ENCODE measurements around the gene CDH13.
A peak's percentile ranks its signal among the peaks of the same experiment; 100 is the strongest.

Gene CDH13

DNA sequence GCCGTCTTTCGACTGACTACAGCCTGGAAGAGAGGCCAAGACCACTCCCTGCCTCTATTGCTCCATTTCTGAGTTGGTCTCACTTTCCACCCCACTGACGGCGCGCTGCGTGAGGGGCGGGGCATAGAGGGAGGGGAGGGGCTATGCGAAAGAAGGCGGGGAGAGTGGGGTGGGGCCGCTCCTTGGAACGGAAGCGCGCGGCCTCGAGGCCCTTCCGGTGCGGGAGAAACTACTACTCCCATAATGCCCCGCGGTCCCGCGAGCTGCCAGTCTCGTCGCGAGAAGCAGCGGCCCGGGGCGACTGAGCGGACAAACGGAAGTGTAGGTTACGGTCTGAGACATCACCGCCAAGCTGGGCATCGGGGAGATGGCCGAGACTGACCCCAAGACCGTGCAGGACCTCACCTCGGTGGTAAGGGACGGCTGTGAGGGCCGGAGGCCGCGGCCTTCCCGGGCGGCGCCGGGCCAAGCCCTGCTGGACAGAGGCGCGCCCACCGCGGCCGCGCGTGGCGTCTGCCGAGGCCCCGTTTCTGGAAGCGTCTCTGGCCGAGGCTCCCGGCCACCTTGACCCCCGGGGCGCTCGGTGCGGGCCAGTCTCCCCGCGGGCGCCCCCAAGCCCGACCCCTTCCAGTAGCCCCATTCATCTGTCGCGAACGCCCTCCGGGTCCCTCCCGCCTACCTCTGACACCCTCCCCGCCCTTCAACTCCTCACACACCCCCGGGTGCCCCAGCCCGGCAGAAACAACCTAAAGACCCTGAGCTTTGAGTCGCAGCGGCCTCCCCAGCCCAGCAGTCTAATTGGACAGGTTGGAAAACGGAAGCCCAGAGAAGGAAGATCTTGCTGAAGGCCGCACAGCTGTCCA is 1181.2 kb downstream of the CDH13 start, which contains the start of gene HSBP1:
TSS of gene HSBP1 (plus strand) at position 269 of the 863 bp plus-strand sequence. CDS start at position 368, 99 bp downstream.
- peak; percentile 87 for DNase-seq (ENCODE audit: low spot score)

- no peak for DNase-seq (ENCODE audit: low spot score)
Observed at GRCh38 chr16:83808573-83809014, 1181.8 kb downstream of the CDH13 start.

DNA sequence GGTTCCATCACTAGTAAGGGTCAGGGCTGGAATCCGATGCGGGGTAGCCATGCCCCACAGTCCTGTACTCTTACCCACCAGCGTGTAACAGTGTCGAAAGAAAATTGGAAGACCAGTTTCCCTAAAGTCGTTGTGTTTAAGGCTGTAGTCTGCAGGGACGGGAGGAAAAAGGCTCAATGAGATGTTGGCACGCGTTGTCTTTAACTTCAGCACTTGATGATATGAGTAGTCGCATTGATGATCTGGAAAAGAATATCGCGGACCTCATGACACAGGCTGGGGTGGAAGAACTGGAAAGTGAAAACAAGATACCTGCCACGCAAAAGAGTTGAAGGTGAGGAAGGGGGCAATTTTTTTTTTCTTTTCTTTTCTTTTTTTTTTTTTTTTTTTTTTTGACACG is 1182.3 kb downstream of the CDH13 start:
- DNase-seq (ENCODE audit: low spot score), result no peak

- DNase-seq (ENCODE audit: low spot score), result no peak
Observed at GRCh38 chr16:83810901-83811300, 1184.1 kb downstream of the CDH13 start.

GRCh38 chr16:83813823-83814658 is 1187.3 kb downstream of the CDH13 start:
- DNase-seq (ENCODE audit: low spot score), result no peak

DNA sequence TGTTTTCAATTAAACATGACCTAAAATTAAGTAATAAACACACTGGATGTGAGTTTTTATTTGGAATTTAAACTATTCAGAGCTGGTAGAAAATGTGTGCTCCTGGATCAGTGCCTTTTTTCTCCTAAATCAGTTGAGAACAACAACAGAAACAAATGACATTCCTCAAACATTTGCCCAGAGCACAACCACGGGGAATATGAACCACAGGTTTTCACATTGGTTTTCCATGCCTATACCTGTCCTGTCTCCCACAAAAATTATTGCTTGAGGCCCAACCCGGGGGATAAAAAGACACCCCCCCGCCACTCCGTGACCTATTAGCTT is 1187.9 kb downstream of the CDH13 start:
- no peak for DNase-seq (ENCODE audit: low spot score)

DNA sequence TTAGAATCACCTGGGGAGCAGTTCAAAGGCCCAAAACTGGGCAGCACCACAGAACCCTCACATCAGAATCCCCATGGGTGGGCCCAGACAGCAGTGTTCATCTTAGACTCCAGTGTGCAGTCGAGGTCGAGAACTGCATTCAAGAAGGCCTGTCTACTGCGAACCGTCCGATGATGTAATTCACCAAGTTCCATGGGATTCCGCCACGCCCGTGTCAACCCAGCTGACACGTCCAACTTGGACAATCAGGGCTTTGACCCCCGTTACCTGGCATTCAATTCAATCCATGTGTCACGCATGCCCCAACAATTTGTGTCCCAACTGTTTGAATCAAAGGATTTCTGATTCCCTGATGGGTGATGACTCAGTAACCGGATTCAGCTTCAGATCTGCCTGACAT is 1190.3 kb downstream of the CDH13 start:
- no peak for DNase-seq (ENCODE audit: low spot score)

- no peak for DNase-seq (ENCODE audit: low spot score)
Observed at GRCh38 chr16:83818276-83818675, 1191.5 kb downstream of the CDH13 start.

DNA sequence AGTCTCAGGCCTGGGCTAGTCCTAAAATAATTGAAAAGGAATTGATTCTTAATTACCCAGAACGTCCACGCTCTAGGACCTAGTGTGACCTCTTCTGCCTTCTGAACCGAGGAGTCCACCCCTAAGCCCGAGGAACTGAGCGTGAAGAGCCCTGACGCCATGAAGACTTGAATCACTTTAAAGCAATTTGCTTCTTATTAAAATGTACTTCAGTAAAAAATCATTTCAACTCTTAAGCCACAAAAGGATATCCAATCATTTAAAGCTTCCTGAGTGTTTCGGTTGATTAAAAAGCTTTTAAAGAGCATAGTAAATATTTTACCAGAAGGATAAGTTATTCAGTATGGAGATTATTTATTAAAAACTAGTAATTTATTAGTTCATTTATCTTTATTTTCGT is 1192.6 kb downstream of the CDH13 start:
- no peak for DNase-seq (ENCODE audit: low spot score)

DNA sequence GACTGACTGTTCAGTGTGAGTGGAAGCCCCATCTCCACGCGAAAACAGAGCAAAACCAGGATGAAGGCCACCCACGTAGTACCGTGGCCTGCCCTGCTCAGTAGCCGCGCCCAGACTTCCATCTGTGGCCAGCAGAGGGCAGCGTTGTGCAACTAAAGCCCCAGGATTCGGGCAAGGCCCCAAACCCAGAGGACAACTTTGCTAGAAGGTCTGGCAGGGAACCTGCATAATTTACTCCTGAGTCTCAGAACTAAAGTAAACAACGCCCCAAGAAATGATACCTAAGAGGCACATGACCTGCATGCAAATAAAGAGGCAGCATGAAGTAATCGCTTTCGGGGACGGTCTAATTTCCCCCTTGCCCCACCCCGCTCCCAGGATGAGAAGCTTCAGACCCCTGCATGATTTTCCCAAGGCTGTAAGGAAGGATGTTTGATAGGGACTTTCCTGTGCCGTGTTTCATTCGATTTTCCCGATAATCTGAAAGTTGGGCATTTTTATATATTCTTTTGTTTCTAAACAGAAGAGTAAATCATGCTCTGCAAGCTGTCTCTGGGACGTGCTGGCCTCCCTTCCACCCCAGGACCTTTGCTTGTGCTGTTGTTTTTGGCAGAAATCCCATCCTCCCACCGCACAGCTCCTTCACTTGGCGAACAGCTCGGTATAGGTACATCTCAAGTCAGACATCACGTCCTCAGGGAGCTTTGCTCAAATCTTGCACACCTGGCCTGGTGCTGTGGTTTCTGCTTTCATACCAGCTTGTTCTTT is 1199.6 kb downstream of the CDH13 start:
- DNase-seq (ENCODE audit: low spot score), result peak; percentile 81

- no peak for DNase-seq (ENCODE audit: low spot score)
Observed at GRCh38 chr16:83830091-83830768, 1203.5 kb downstream of the CDH13 start.

- DNase-seq (ENCODE audit: low spot score), result no peak
Observed at GRCh38 chr16:83830769-83831455, 1204.1 kb downstream of the CDH13 start.

DNA sequence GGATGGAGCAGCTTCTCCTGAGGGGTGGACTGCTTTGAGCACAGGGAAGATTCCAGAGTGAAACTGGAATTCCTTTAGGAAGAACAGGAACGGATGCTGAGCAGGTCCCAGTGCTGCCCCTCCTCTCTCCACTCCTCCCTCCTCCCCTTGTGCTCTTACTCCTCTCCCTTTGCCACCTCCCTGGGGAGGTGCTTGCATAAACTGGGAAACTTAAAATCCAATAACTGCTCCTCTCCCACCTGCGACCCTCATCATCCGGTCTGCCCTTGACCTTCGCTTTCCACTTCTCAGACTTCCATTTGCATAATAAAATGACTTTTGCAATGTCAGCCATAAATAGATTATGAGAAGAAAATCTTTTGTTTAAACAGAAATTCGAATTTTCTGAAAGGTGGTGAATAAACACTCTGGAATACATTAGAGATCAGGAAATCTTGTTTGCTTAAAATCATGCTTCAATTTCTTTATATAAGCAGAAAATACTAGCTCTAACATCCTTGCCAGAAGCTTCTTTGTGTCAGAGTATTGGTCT is 1204.8 kb downstream of the CDH13 start:
- no peak for DNase-seq (ENCODE audit: low spot score)

DNA sequence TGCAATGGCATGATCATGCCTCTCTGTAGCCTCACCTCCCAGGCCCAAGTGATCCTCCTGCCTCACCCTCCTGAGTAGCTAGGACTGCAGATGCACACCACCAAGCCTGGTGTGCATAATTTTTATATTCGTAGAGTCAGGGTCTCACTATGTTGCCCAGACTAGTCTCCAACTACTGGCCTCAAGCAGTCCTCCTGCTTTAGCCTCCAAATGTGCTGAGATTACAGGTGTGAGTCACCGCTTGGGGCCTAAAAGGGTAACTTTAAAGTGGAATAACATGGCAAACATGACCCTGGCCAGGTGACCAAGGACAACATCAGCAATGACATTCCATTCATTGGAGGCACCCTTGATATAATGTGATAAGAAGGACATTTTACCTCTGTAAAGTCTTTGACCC is 1207.2 kb downstream of the CDH13 start:
- DNase-seq (ENCODE audit: low spot score), result no peak

- DNase-seq (ENCODE audit: low spot score), result no peak
Observed at GRCh38 chr16:83835586-83836566, 1209.1 kb downstream of the CDH13 start.

DNA sequence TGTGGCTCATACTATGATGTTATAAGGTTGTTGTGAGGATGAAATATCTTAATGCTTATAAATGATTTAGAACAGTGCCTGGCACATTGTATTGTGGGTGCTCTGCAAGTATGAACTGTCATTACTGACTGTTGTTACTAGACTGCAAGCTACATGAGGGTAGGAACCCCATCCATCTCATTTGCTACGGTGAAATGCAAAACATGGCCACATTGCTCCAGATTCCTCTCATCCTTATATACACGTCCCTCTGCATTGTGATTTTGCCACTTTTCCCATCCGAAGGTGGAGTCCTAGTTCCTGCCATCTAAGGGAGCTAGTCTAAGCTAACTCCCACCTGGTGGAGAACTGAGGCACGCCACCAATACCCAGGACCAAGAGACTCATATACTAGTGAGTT is 1210.8 kb downstream of the CDH13 start:
- DNase-seq (ENCODE audit: low spot score), result no peak

DNA sequence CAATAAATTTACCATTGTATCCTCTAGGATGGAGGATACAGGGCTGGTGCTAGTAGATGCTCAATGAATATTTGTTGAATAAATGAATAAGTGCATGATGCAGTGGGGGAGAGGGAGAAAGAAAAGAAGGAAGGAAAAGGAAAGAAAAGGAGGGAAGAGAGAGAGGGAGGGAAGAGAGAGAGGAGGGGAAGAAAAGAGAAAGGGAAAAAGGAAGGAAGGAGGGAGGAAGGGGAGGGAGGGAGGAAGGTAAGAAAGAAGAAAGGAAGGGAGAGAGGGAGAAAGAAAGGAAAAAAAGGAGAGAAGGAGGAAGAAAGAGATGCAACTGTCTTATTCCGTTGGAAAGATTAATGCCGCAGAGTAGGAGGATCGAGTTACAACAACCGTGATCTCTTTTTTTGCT is 1211.4 kb downstream of the CDH13 start:
- no peak for DNase-seq (ENCODE audit: low spot score)

DNA sequence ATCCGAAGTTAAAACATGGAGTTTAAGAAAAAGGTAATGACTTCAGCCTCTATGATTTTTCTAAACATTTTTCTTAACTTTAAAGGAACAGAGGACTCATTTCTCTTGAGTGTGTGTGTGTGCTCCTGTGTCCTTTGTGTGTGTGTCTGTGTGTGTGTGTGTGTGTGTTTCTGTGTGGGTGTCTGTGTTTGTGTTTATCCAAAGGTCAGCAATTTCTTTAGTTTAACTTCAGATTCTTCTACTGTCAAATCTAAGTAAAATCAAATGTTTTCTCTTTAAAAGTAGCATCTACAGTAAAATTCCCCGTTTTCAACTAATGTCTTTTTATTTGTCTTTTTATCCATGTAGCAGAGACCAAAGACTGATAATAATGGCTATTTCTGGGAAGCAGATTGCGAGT is 1212.8 kb downstream of the CDH13 start:
- DNase-seq (ENCODE audit: low spot score), result no peak

GRCh38 chr16:83840060-83840617 is 1213.4 kb downstream of the CDH13 start:
- no peak for DNase-seq (ENCODE audit: low spot score)

Measured in globus pallidus (tissue), 1 donor.